Endothelial cell of hepatic sinusoid (primary cell): ENCODE data around the gene KRTCAP3.

Source experiments
- in situ Hi-C: cut with HindIII; loops from 2 replicates; pipeline ENCODE4 v1.10.0; 2017; ENCODE audit warnings: low sequenced_read_pairs

The KRTCAP3 gene

DNA sequence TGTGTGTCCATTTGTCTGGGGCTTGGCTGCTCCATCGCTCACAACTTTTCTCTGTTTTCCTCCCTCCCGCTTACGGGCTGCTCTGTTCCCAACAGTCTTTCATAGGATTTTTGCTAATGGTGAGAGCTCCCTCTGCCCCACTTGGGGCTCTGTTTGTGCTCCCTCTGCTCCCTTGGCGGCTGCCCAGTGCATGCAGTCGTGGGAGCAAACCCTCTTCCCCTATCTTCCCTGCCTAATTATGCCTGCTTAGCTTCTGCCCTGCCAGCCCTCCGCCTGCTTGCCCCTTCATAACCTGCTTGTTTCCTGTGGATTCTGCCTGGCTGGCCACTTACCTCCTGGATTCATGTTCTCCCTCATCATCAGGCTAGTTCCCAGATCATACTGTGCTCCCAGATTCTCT lies 6.6 kb upstream of the KRTCAP3 start:
- in situ Hi-C loops: no loop called here

DNA sequence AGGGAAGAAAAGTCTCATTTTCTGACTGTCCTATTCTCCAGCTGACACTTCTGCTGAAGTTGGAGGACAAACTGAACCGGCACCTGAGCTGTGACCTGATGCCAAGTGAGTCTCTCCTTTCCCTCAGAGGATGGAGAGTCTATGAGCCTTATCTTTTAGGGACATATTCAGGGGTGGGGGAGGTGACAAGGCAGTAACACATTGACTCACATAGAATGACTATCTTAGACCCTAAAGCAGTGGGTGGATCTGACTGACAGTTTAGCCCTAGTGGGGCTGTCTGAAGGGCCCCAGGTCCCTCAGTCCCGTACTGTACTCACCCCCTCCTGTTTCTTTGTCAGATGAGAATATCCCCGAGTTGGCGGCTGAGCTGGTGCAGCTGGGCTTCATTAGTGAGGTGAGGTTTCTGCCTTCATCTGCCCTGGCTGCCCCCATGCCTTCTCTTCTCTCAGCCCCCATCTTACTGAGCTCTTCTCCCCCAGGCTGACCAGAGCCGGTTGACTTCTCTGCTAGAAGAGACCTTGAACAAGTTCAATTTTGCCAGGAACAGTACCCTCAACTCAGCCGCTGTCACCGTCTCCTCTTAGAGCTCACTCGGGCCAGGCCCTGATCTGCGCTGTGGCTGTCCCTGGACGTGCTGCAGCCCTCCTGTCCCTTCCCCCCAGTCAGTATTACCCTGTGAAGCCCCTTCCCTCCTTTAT lies 805 bp upstream of the KRTCAP3 start:
- in situ Hi-C loops: no loop called here

DNA sequence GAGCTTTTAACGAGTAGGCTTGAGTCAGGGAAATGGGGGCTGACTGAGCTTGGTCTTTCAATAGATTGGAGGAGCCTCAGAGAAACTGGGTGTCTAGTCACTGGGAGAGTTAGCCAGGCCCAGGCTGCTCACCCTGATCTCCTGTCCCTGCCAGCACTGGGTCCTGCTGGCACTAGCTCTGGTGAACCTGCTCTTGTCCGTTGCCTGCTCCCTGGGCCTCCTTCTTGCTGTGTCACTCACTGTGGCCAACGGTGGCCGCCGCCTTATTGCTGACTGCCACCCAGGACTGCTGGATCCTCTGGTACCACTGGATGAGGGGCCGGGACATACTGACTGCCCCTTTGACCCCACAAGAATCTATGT lies 720 bp downstream of the KRTCAP3 start:
- in situ Hi-C loops: no loop called here

DNA sequence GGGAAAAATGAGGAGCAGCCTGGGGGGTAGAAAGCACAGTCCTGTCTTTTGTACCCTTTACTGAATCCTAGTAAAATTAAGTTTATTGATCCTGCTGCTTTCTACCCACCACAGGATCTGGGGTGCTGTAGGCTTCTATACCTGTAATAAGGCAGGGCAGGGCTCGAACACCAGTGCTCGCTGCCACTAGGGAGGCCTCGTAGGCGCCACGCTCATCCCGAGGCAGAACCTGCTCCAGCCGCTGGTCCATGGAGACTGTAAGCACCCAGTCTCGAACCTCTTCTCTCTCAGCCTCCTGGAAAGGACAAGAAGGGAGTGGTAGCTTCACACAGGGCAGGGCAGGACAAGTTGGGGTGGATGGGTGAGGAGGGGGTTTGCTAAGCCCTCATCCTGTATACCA lies 3.0 kb downstream of the KRTCAP3 start:
- in situ Hi-C loops: no loop called here

DNA sequence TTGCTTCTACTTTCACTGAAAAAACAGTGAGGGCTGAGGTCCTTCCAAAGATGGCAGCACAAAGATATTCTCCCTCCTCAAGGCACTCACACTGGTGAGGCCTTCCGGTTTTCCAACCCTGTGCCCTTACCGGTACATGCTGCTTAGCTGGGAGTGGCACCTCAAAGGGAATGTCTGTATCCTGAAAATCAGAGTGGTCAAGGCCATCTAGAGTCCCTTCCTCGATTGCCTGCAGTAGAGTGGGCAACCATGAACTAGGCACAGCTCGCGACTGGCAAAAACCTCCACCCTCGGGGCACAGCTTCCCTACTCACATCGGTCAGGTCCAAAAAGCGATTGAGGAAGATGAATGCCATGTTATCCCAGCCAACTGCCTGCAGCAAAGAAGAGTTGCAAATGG lies 3.4 kb downstream of the KRTCAP3 start:
- in situ Hi-C loops: no loop called here

DNA sequence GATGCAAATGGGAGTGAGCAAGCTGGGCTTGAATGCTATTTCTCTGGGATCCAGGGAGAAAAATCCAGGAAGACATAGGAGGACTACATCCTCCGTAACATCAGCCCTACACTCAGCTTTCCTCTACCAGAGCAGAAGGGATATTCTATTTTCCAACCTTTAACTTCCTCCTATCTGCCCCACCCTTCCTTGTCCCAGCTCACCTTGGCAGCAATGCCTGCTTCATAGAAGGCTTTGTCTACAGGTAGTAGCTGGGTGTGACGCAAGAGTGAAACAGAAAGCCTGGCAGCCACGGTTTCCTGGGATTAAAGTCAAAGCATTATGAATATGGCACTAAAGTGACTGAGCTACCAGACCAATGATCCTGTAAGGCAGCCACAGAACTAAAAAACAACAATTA lies 3.9 kb downstream of the KRTCAP3 start:
- in situ Hi-C loops: no loop called here

DNA sequence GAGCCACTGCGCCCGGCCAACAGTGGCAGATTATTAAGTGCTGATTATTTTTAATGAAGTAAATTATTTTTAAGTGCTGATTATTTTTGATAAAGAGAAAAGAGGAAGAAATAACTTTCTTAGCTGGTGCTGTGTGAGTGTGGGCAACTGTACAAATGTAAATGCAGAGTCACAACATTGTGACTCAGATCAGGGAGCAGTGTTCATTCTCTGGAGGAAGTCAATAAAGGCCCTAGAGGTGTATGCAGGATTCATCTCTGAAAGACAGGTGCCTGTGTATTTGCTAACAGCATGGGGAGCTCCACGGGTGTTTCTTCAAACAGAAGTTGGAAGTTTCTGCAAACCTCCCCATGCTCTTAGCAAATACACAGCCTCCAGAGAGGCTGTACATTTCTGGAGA lies 6.2 kb downstream of the KRTCAP3 start:
- in situ Hi-C loops: no loop called here

DNA sequence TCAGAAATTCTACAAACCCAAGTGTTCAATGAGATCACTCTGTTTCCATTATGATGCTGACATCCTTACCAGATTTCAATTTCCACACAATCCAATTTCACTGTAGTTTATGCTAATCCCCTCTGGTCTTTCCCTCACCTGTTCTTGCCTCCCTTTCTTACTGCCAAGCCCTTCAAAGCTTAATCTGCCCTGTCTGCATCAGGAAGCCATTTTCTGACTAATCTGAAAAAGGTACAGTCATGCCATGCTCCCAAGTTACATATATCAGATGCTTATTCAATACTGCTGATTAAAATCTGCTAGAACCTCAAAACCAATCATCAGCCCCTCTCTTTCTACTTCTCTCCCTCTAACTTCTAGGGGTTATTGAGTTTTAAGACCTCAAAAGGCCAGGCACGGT lies 8.9 kb downstream of the KRTCAP3 start:
- in situ Hi-C loops: no loop called here

DNA sequence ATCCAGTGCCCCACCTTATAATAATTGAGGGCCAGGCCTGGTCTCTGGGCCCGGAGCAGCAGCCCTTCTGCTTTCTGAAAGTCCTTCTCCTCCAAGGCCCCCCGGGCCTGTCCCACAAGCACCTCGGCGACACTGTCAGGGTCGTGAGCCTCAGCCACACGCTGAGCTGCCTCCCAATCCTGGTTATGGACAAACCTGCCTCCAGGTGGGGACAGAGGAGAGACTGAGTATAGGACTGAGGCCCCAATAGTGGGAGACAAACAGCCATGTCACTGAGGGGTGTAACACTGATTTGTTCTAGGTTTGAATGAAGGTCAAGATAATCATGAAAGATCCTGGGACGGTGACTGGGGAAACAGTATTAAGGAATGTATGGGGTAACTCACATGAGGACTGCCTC lies 11.8 kb downstream of the KRTCAP3 start:
- in situ Hi-C loops: no loop called here

DNA sequence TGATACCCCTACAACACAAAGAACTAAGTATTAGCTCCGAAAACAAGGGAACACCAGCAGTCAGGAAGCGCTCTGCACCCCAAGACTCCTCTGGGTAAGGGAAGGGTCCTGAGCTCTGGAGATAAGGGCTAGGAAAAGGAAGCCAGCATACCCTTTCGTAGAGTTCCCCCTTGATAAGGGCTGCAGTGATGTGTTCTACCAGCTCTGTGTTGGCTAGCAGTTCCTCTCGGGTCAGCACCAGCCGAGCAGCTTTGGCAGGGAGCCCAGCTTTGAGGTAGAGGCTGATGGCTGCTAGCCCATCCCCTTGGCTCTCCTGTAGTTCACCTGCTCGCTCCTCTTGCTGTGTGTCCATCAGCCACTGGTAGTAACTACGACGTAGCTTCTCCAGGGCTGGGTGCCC lies 18.9 kb downstream of the KRTCAP3 start:
- in situ Hi-C loops: no loop called here

DNA sequence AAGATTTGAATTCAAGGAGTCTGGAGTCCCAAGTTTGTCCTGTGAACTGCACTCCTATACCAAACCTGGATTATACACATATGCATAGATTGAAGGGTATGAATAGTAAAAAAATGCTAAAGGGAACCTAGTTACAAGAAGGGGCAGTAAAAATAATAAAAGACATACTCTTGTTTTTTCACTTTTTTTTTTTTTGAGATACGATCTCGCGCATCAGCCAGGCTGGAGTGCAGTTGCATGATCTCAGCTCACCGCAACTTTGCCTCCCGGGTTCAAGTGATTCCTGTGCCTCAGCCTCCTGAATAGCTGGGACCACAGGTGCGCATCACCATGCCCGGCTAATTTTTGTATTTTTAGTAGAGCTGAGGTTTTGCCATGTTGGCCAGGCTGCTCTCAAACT lies 22.3 kb downstream of the KRTCAP3 start:
- in situ Hi-C loops: no loop called here

DNA sequence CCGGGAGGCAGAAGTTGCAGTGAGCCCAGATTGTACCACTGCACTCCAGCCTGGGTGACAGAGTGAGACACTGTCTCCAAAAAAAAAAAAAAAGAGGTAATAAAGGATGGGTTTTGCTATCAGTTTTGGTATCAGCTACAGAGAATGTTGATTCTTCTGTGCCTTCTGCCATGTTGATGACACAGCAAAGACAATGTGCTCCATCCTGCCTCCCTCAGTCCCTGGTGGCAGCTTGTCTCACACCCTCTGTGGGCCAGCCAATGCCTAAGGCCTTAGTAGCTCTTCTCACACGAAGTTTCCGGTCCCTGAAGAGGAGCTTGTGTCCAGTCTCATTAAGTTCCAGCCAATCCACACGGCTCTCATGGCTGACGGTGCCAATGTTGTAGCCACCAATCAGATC lies 29.8 kb downstream of the KRTCAP3 start:
- in situ Hi-C loops: no loop called here

DNA sequence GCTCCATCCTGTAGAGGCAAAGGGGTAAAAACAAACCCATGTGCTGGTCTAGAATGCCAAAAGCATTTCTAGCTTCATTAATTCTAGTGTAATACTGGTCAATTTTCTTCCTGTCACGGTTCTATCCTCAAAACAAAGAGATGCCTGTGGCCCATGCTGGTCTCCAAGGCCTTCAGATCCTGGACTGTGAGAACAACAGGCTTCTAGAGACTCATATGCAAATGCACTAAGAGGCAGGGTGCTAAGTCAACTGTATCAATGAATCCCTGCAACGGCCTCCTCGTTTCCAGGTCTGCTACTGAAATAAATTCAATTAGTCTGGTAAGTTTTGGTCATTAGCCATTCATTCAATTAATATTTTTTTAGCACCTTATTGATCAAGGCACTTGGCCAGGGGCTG lies 43.3 kb downstream of the KRTCAP3 start:
- in situ Hi-C loops: no loop called here

DNA sequence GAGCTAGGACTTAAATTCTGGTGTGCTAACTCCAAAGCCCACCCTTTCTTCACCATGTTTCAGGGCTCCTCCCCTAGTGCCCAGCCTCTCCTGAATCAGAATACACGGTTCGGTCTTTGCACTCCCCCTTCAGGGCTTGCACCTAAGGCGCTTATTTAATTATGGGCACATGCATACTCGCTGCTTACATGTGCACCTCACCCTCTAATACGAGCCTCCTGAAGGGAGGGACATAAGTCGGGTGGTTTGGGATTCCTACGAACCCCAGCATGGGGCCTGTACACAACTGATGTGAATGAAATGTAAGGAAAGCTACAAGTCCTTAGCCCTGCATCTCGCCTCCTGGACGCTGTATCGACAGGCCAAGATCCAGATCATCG lies 46.9 kb downstream of the KRTCAP3 start:
- in situ Hi-C loops: no loop called here

DNA sequence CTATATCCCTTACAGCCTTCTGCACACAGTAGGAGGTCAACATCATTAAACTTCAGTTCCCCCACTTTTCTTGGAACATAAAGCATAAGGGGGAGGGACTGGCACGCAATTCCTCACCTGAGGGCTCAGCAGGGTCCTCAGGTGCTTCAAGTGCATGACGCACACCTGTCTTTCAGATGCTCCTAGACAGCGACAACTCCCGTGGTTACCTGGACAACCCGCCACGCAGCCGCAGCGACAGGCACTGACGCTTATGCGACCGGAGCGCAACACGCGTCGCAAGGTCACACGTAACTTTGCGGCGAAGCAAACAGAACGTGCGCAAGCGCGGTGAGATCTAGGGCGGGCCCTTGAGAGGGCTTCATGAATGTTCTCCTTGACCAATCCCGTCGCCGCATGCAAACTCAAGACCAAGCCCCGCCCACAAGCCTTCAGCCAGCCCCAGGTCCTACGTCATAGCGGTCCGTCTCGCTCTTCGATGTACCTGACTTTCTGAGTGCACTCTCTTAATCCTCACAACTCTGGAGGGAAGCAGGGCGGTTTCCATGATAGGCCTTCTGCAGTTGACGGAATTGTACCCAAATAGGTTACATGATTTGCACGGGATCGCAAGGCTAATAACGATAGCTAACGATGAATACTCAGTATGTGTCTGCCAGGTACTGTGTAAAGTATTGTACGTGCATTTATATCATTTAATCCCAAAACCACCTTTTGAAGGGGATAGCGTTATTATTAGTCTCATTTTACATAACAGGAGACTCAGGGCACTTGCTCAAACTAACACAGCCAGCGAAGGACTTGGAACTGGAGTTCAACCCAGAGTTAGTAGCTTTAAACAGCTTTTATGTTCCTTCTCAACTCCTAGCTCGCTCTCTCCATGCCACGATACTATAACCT lies 47.6 kb downstream of the KRTCAP3 start, which contains the start of gene IFT172:
IFT172 (minus strand) TSS at position 246 of the 900 bp plus-strand sequence; CDS start at position 156, 90 bp downstream.
- in situ Hi-C loops: no loop called here

DNA sequence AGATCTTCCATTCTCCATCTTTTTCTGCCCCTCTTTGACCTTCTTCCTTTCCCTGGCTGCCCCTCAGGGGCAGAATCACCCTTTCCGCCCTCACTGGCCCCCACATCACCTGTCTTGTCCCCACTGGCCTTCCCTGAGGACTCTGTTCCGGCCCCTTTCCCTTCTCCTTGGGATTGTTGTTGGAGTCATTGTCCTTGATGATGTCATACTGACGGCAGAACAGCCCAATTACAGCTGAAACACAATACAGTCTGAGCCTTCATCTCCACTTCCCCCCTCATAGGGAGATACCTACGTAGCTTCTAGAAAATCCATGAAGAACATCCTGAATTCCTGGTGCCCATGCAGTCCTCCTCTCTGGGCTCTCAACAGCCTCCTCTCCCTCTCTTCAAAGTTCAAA lies 50.4 kb downstream of the KRTCAP3 start:
- in situ Hi-C loops: no loop called here

DNA sequence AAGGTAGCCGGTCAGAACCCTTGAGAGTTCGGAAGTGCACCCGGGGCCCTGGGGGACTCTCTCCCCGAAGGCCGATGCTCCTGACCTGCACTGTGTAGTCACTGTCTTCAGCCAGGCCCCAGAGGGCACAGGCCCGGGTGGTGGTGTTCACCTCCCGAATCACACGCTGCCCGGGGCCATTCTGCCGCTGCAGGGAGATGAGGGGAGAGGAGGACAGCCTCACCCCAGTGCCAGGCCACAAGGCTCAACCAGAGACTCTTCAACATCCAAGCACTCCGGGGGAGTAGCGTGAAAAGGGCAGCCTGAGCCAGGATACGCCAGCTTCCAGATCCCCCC lies 51.7 kb downstream of the KRTCAP3 start:
- in situ Hi-C loops: no loop called here
